WTC11 (cell line): Measurements from ENCODE around the gene SH3GLB2. TPM values are rescaled to one million over a fixed set of nuclear protein-coding genes. Genes with fewer than 3 reads are reported as not detected.

Source experiments
- ATAC-seq: fragments of 200-7000 bp; cut with Tn5 transposase; 2 replicates; pipeline ENCODE4 v1.10.0; 2021; ENCODE audit warnings: mild to moderate bottlenecking, moderate library complexity
- CTCF ChIA-PET: fragments of 300-600 bp; sonication (Branson Sonifier 250); formaldehyde crosslinking; loops from one replicate; lab custom pipeline; 2021; ENCODE audit warnings: antibody characterized with exemption; lab: Charles Lee
- POLR2A ChIA-PET: fragments of 350-600 bp; sonication (Branson Sonifier 250); formaldehyde crosslinking; loops from one replicate; lab custom pipeline; 2021; ENCODE audit warnings: antibody characterized with exemption; lab: Charles Lee
- DNase-seq: peaks from one replicate; pipeline ENCODE4 v3.0.0; 2021; ENCODE audit warnings: low spot score
- H3K27ac Mint-ChIP-seq: 2 replicates; pipeline ENCODE4 v1.8.0; 2021; ENCODE audit warnings: mixed read lengths
- H3K27me3 Mint-ChIP-seq: 2 replicates; pipeline ENCODE4 v1.8.0; 2021; ENCODE audit warnings: low read depth, mild to moderate bottlenecking, moderate library complexity, mixed read lengths
- H3K36me3 Mint-ChIP-seq: 2 replicates; pipeline ENCODE4 v1.8.0; 2021; ENCODE audit warnings: mixed read lengths
- H3K4me1 Mint-ChIP-seq: 2 replicates; pipeline ENCODE4 v1.8.0; 2022; ENCODE audit warnings: mixed read lengths
- H3K4me3 Mint-ChIP-seq: 2 replicates; pipeline ENCODE4 v1.8.0; 2021; ENCODE audit warnings: mild to moderate bottlenecking, moderate library complexity, mixed read lengths
- H3K9me3 Mint-ChIP-seq: 2 replicates; pipeline ENCODE4 v1.8.0; 2021; ENCODE audit warnings: mixed read lengths
- CREM ChIP-seq: sonication (generic); formaldehyde crosslinking; IDR thresholded peaks from 2 replicates; pipeline ENCODE4 v1.8.1; 2022; ENCODE audit warnings: mild to moderate bottlenecking, missing genetic modification reagents, moderate library complexity
- FOXP1 ChIP-seq: sonication (generic); formaldehyde crosslinking; IDR thresholded peaks from 2 replicates; pipeline ENCODE4 v1.8.0; 2022; ENCODE audit warnings: missing genetic modification reagents, mild to moderate bottlenecking, moderate library complexity, borderline replicate concordance
- GRHL2 ChIP-seq: fragments of 250-450 bp; sonication (Bioruptor Pico); IDR thresholded peaks from 2 replicates; pipeline ENCODE4 v1.8.0; 2022; ENCODE audit warnings: mild to moderate bottlenecking, moderate library complexity; ENCODE audit not compliant: insufficient replicate concordance, severe bottlenecking
- IRF2 ChIP-seq: sonication (generic); formaldehyde crosslinking; IDR thresholded peaks from 2 replicates; pipeline ENCODE4 v1.8.0; 2022; ENCODE audit warnings: low read depth, missing genetic modification reagents, borderline replicate concordance
- RORB ChIP-seq: fragments of 250-450 bp; sonication (Bioruptor Pico); IDR thresholded peaks from 2 replicates; pipeline ENCODE4 v1.9.0; 2021; ENCODE audit warnings: mild to moderate bottlenecking
- SMAD3 ChIP-seq: sonication (generic); formaldehyde crosslinking; IDR thresholded peaks from 2 replicates; pipeline ENCODE4 v1.8.0; 2022; ENCODE audit warnings: missing genetic modification reagents, mild to moderate bottlenecking, borderline replicate concordance
- SOX15 ChIP-seq: fragments of 250-450 bp; sonication (Bioruptor Pico); IDR thresholded peaks from 2 replicates; pipeline ENCODE4 v1.9.0; 2021; ENCODE audit warnings: mild to moderate bottlenecking
- TCF7 ChIP-seq: sonication (generic); formaldehyde crosslinking; IDR thresholded peaks from 2 replicates; pipeline ENCODE4 v1.8.0; 2022; ENCODE audit warnings: mild to moderate bottlenecking, low read depth, missing genetic modification reagents, moderate library complexity
- TP53 ChIP-seq: sonication (generic); formaldehyde crosslinking; IDR thresholded peaks from 2 replicates; pipeline ENCODE4 v1.8.1; 2023; ENCODE audit warnings: mild to moderate bottlenecking, missing genetic modification reagents
- ZNF263 ChIP-seq: sonication (generic); formaldehyde crosslinking; IDR thresholded peaks from 2 replicates; pipeline ENCODE4 v1.8.1; 2022; ENCODE audit warnings: low read depth, mild to moderate bottlenecking, moderate library complexity, missing genetic modification reagents
- ZNF423 ChIP-seq: fragments of 250-450 bp; sonication (Bioruptor Pico); IDR thresholded peaks from 2 replicates; pipeline ENCODE4 v2.1.2; 2022; ENCODE audit warnings: mild to moderate bottlenecking, moderate library complexity
- total RNA-seq: library from RNA; stranded (reverse); gene quantifications from 3 replicates; pipeline ENCODE4 v1.2.3, GENCODE V29; 2021
- TF ChIP-seq, protein P1 (sequence below): fragments of 250-450 bp; sonication (Bioruptor Pico); IDR thresholded peaks from 2 replicates; pipeline ENCODE4 v1.9.0; 2021; ENCODE audit warnings: mild to moderate bottlenecking
- TF ChIP-seq, protein P2 (sequence below): sonication (generic); formaldehyde crosslinking; IDR thresholded peaks from 2 replicates; pipeline ENCODE4 v1.8.1; 2023; ENCODE audit warnings: mild to moderate bottlenecking, missing genetic modification reagents, borderline replicate concordance
- TF ChIP-seq, protein P3 (sequence below): sonication (generic); formaldehyde crosslinking; IDR thresholded peaks from 2 replicates; pipeline ENCODE4 v1.8.0; 2022; ENCODE audit warnings: mild to moderate bottlenecking, missing genetic modification reagents
- TF ChIP-seq, protein P4 (sequence below): sonication (generic); formaldehyde crosslinking; IDR thresholded peaks from 2 replicates; pipeline ENCODE4 v1.8.1; 2023; ENCODE audit warnings: mild to moderate bottlenecking, missing genetic modification reagents
- TF ChIP-seq, protein P5 (sequence below): fragments of 250-450 bp; sonication (Bioruptor Pico); IDR thresholded peaks from 2 replicates; pipeline ENCODE4 v1.9.0; 2021; ENCODE audit warnings: mild to moderate bottlenecking, borderline replicate concordance
- TF ChIP-seq, protein P6 (sequence below): sonication (generic); formaldehyde crosslinking; IDR thresholded peaks from 2 replicates; pipeline ENCODE4 v1.8.0; 2022; ENCODE audit warnings: mild to moderate bottlenecking, missing genetic modification reagents

SH3GLB2 gene
- total RNA-seq, 1 experiment from 2014 or later = 59.7 TPM

DNA sequence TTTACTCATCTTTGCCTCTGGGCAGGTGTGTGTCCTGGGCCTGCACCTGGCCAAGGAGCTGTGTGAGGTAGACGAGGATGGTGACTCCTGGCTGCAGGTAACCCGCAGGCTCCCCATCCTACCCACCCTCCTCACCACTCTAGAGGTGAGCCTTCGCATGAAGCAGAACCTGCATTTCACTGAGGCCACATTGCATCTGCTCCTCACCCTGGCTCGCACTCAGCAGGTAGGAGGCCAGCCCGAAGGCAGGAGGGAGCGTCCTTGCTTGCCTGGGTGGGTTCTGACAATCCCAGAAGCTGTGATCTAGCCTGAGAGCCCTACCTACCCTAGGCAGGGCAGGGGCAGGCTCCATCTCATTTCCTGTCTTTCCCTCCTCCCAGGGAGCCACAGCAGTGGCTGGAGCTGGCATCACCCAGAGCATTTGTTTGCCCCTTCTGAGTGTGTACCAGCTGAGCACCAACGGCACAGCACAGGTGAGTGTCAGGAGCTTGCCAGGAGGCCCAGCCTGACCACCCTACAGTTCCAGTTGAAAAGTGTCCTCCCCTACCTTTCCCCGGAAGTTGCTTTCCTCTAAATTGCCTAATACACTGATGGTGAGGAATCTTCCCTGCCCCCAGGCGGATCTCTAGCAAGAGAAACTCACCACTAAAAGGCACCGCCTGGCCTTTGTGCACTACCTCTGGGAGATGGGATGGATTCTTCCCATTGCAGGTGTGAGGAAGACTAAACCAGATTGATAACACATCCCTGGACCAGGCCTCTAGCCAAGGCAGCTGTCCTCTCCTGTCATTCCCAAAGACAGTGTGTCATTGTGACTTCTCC, 26.4 kb downstream of the SH3GLB2 start:
- Mint-ChIP-seq H3K9me3 (no peaks in the 10 kb centered on the region), H3K36me3 (peaks cover 81% of the 10 kb centered on the region), H3K27me3 (no peaks in the 10 kb centered on the region), H3K27ac (no peak overlapping the region), H3K4me3 (no peak overlapping the region), H3K4me1 (0 out of 2 replicates have a peak, but pooled peaks cover 2% of the 10 kb centered on the region)
- TF ChIP-seq, protein P1, sequence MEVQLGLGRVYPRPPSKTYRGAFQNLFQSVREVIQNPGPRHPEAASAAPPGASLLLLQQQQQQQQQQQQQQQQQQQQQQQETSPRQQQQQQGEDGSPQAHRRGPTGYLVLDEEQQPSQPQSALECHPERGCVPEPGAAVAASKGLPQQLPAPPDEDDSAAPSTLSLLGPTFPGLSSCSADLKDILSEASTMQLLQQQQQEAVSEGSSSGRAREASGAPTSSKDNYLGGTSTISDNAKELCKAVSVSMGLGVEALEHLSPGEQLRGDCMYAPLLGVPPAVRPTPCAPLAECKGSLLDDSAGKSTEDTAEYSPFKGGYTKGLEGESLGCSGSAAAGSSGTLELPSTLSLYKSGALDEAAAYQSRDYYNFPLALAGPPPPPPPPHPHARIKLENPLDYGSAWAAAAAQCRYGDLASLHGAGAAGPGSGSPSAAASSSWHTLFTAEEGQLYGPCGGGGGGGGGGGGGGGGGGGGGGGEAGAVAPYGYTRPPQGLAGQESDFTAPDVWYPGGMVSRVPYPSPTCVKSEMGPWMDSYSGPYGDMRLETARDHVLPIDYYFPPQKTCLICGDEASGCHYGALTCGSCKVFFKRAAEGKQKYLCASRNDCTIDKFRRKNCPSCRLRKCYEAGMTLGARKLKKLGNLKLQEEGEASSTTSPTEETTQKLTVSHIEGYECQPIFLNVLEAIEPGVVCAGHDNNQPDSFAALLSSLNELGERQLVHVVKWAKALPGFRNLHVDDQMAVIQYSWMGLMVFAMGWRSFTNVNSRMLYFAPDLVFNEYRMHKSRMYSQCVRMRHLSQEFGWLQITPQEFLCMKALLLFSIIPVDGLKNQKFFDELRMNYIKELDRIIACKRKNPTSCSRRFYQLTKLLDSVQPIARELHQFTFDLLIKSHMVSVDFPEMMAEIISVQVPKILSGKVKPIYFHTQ (CRISPR knock-in tag) = no peak
- TF ChIP-seq ZNF423 (no peak), SOX15 (CRISPR knock-in tag) (no peak)
- TF ChIP-seq, protein P2, sequence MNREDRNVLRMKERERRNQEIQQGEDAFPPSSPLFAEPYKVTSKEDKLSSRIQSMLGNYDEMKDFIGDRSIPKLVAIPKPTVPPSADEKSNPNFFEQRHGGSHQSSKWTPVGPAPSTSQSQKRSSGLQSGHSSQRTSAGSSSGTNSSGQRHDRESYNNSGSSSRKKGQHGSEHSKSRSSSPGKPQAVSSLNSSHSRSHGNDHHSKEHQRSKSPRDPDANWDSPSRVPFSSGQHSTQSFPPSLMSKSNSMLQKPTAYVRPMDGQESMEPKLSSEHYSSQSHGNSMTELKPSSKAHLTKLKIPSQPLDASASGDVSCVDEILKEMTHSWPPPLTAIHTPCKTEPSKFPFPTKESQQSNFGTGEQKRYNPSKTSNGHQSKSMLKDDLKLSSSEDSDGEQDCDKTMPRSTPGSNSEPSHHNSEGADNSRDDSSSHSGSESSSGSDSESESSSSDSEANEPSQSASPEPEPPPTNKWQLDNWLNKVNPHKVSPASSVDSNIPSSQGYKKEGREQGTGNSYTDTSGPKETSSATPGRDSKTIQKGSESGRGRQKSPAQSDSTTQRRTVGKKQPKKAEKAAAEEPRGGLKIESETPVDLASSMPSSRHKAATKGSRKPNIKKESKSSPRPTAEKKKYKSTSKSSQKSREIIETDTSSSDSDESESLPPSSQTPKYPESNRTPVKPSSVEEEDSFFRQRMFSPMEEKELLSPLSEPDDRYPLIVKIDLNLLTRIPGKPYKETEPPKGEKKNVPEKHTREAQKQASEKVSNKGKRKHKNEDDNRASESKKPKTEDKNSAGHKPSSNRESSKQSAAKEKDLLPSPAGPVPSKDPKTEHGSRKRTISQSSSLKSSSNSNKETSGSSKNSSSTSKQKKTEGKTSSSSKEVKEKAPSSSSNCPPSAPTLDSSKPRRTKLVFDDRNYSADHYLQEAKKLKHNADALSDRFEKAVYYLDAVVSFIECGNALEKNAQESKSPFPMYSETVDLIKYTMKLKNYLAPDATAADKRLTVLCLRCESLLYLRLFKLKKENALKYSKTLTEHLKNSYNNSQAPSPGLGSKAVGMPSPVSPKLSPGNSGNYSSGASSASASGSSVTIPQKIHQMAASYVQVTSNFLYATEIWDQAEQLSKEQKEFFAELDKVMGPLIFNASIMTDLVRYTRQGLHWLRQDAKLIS = no peak
- TF ChIP-seq, protein P3, sequence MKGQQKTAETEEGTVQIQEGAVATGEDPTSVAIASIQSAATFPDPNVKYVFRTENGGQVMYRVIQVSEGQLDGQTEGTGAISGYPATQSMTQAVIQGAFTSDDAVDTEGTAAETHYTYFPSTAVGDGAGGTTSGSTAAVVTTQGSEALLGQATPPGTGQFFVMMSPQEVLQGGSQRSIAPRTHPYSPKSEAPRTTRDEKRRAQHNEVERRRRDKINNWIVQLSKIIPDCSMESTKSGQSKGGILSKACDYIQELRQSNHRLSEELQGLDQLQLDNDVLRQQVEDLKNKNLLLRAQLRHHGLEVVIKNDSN = no peak
- ATAC-seq = no peak
- ChIA-PET POLR2A (no interaction called here), CTCF (interaction anchor here (0.6 to 1.9 kb wide), 2 partner anchors 9 to 304 kb away, joined by 3 to 6 read pairs; no protein-coding TSS in a partner anchor)
- no peak for DNase-seq

DNA sequence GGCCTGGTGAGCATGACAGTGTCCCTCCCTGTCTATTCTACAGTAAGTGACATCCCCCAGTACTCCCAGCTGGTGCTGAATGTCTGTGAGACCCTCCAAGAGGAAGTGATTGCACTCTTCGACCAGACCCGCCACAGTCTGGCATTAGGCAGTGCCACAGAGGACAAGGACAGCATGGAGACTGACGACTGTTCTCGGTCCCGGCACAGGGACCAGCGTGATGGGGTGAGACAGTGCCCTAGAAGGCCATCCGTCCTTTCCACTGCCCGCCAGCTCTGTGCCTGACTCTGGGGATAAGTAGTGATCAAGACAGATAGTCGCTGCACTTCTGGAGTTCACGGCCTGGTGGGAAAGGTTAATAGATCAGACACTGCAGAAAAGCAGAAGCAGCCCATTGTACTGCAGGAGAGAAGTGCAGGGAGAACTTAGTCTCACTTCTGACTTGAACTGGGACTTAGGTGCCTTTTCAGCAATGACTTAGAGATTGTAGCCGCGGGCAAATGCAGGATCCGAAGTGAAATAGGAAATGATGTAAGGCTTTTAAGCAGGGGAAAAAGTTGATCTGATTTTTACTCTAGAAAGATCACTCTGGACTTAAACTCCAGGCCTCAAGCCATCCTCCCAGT, 28.4 kb downstream of the SH3GLB2 start:
- Mint-ChIP-seq H3K4me3 (no peak overlapping the region), H3K9me3 (no peaks in the 10 kb centered on the region), H3K36me3 (peaks cover 81% of the 10 kb centered on the region)
- TF ChIP-seq CREM (CRISPR knock-in tag) = no peak
- no peak for TF ChIP-seq ZNF263 (CRISPR knock-in tag)
- TF ChIP-seq SMAD3 (CRISPR knock-in tag) = no peak
- TF ChIP-seq GRHL2 (CRISPR knock-in tag) = no peak
- no peak for TF ChIP-seq TP53 (CRISPR knock-in tag)
- TF ChIP-seq RORB (CRISPR knock-in tag) = no peak
- TF ChIP-seq IRF2 = no peak
- TF ChIP-seq, protein P4, sequence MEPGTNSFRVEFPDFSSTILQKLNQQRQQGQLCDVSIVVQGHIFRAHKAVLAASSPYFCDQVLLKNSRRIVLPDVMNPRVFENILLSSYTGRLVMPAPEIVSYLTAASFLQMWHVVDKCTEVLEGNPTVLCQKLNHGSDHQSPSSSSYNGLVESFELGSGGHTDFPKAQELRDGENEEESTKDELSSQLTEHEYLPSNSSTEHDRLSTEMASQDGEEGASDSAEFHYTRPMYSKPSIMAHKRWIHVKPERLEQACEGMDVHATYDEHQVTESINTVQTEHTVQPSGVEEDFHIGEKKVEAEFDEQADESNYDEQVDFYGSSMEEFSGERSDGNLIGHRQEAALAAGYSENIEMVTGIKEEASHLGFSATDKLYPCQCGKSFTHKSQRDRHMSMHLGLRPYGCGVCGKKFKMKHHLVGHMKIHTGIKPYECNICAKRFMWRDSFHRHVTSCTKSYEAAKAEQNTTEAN (CRISPR knock-in tag) = no peak
- TF ChIP-seq, protein P5, sequence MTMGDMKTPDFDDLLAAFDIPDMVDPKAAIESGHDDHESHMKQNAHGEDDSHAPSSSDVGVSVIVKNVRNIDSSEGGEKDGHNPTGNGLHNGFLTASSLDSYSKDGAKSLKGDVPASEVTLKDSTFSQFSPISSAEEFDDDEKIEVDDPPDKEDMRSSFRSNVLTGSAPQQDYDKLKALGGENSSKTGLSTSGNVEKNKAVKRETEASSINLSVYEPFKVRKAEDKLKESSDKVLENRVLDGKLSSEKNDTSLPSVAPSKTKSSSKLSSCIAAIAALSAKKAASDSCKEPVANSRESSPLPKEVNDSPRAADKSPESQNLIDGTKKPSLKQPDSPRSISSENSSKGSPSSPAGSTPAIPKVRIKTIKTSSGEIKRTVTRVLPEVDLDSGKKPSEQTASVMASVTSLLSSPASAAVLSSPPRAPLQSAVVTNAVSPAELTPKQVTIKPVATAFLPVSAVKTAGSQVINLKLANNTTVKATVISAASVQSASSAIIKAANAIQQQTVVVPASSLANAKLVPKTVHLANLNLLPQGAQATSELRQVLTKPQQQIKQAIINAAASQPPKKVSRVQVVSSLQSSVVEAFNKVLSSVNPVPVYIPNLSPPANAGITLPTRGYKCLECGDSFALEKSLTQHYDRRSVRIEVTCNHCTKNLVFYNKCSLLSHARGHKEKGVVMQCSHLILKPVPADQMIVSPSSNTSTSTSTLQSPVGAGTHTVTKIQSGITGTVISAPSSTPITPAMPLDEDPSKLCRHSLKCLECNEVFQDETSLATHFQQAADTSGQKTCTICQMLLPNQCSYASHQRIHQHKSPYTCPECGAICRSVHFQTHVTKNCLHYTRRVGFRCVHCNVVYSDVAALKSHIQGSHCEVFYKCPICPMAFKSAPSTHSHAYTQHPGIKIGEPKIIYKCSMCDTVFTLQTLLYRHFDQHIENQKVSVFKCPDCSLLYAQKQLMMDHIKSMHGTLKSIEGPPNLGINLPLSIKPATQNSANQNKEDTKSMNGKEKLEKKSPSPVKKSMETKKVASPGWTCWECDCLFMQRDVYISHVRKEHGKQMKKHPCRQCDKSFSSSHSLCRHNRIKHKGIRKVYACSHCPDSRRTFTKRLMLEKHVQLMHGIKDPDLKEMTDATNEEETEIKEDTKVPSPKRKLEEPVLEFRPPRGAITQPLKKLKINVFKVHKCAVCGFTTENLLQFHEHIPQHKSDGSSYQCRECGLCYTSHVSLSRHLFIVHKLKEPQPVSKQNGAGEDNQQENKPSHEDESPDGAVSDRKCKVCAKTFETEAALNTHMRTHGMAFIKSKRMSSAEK = no peak
- TF ChIP-seq, protein P6, sequence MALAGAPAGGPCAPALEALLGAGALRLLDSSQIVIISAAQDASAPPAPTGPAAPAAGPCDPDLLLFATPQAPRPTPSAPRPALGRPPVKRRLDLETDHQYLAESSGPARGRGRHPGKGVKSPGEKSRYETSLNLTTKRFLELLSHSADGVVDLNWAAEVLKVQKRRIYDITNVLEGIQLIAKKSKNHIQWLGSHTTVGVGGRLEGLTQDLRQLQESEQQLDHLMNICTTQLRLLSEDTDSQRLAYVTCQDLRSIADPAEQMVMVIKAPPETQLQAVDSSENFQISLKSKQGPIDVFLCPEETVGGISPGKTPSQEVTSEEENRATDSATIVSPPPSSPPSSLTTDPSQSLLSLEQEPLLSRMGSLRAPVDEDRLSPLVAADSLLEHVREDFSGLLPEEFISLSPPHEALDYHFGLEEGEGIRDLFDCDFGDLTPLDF (CRISPR knock-in tag) = no peak
- TF ChIP-seq TCF7 = no peak
- TF ChIP-seq FOXP1 (CRISPR knock-in tag) = no peak

More for the DNA sequence above, 28.4 kb downstream of the SH3GLB2 start:
- Mint-ChIP-seq H3K27me3 (no peaks in the 10 kb centered on the region), H3K27ac (no peak overlapping the region; the same call in 1 of the 2 replicates), H3K4me1 (no peaks in the 10 kb centered on the region)
- DNase-seq (no peak), ATAC-seq (no peak)
- ChIA-PET CTCF (interaction anchor here (1.1 kb wide), 1 partner anchor 72 kb away, joined by 3 read pairs; no protein-coding TSS in a partner anchor), POLR2A (no interaction called here)
